Glomerular endothelial cell (primary cell): ENCODE data around the gene HOXD1. TPM values are rescaled to one million over a fixed set of nuclear protein-coding genes. Genes with fewer than 3 reads are reported as not detected.

Source experiments
- DNase-seq: peaks from one replicate; pipeline ENCODE4 v3.0.0-alpha.2; 2011; ENCODE audit warnings: low read depth, low spot score; ENCODE audit errors: extremely low read depth
- total RNA-seq: library from RNA; depleted of rRNA; stranded (reverse); fragments of >200 nt; gene quantifications from 2 replicates; pipeline ENCODE4 v1.2.3, GENCODE V29; 2015

The HOXD1 gene
- total RNA-seq = 19.0 and 38.6 TPM in 2 replicates

- DNase-seq = no peak
Measured at GRCh38 chr2:176187899-176188773, at the start of gene HOXD1. TSS of gene HOXD1 (plus strand) at chr2:176188668. CDS start at chr2:176188802, 134 bp downstream.

GRCh38 chr2:176138923-176139660, 49.4 kb upstream of the HOXD1 start:
- no peak for DNase-seq

GRCh38 chr2:176139661-176140512, 48.6 kb upstream of the HOXD1 start:
- DNase-seq = no peak

GRCh38 chr2:176140513-176141317, 47.8 kb upstream of the HOXD1 start:
- no peak for DNase-seq

- DNase-seq = no peak
Measured at GRCh38 chr2:176142281-176142680, 46.2 kb upstream of the HOXD1 start.

GRCh38 chr2:176145085-176145969, 43.1 kb upstream of the HOXD1 start:
- DNase-seq = no peak

- no peak for DNase-seq
Measured at GRCh38 chr2:176146101-176146500, 42.4 kb upstream of the HOXD1 start.

- no peak for DNase-seq
Measured at GRCh38 chr2:176146645-176147044, 41.8 kb upstream of the HOXD1 start.

GRCh38 chr2:176147210-176147799, 41.2 kb upstream of the HOXD1 start:
- DNase-seq = no peak

GRCh38 chr2:176147800-176148496, 40.5 kb upstream of the HOXD1 start:
- DNase-seq = no peak

- no peak for DNase-seq
Measured at GRCh38 chr2:176148751-176149421, 39.6 kb upstream of the HOXD1 start.

- DNase-seq = no peak
Measured at GRCh38 chr2:176149481-176149938, 39.0 kb upstream of the HOXD1 start.

GRCh38 chr2:176149939-176150583, 38.4 kb upstream of the HOXD1 start:
- DNase-seq = no peak

- no peak for DNase-seq
Measured at GRCh38 chr2:176150584-176151441, 37.7 kb upstream of the HOXD1 start.

GRCh38 chr2:176151442-176152287, 36.8 kb upstream of the HOXD1 start, which contains the start of gene HOXD4:
TSS of gene HOXD4 (plus strand) at chr2:176151550. CDS start at chr2:176151634, 84 bp downstream.
- DNase-seq = no peak
